WTC11 (cell line): ENCODE results near the gene TNK1. TPM values are rescaled to one million over a fixed set of nuclear protein-coding genes. Genes with fewer than 3 reads are reported as not detected.

ENCODE experiments used
- ATAC-seq: fragments of 200-7000 bp; cut with Tn5 transposase; 2 replicates; pipeline ENCODE4 v1.10.0; 2021; ENCODE audit warnings: mild to moderate bottlenecking, moderate library complexity
- CTCF ChIA-PET: fragments of 300-600 bp; sonication (Branson Sonifier 250); formaldehyde crosslinking; loops from one replicate; lab custom pipeline; 2021; ENCODE audit warnings: antibody characterized with exemption; lab: Charles Lee
- POLR2A ChIA-PET: fragments of 350-600 bp; sonication (Branson Sonifier 250); formaldehyde crosslinking; loops from one replicate; lab custom pipeline; 2021; ENCODE audit warnings: antibody characterized with exemption; lab: Charles Lee
- DNase-seq: peaks from one replicate; pipeline ENCODE4 v3.0.0; 2021; ENCODE audit warnings: low spot score
- H3K27ac Mint-ChIP-seq: 2 replicates; pipeline ENCODE4 v1.8.0; 2021; ENCODE audit warnings: mixed read lengths
- H3K27me3 Mint-ChIP-seq: 2 replicates; pipeline ENCODE4 v1.8.0; 2021; ENCODE audit warnings: low read depth, mild to moderate bottlenecking, moderate library complexity, mixed read lengths
- H3K36me3 Mint-ChIP-seq: 2 replicates; pipeline ENCODE4 v1.8.0; 2021; ENCODE audit warnings: mixed read lengths
- H3K4me1 Mint-ChIP-seq: 2 replicates; pipeline ENCODE4 v1.8.0; 2022; ENCODE audit warnings: mixed read lengths
- H3K4me3 Mint-ChIP-seq: 2 replicates; pipeline ENCODE4 v1.8.0; 2021; ENCODE audit warnings: mild to moderate bottlenecking, moderate library complexity, mixed read lengths
- H3K9me3 Mint-ChIP-seq: 2 replicates; pipeline ENCODE4 v1.8.0; 2021; ENCODE audit warnings: mixed read lengths
- CREB1 ChIP-seq: sonication (generic); formaldehyde crosslinking; IDR thresholded peaks from 2 replicates; pipeline ENCODE4 v1.8.0; 2023; ENCODE audit warnings: mild to moderate bottlenecking, missing genetic modification reagents
- CTCF ChIP-seq: fragments of 200-600 bp; IDR thresholded peaks from 2 replicates; pipeline ENCODE4 v1.8.0; 2022; ENCODE audit warnings: antibody characterized with exemption
- E2F1 ChIP-seq: sonication (generic); formaldehyde crosslinking; IDR thresholded peaks from 2 replicates; pipeline ENCODE4 v1.8.0; 2022; ENCODE audit warnings: mild to moderate bottlenecking, missing genetic modification reagents
- ELF4 ChIP-seq: sonication (generic); formaldehyde crosslinking; IDR thresholded peaks from 2 replicates; pipeline ENCODE4 v1.8.1; 2022; ENCODE audit warnings: low read depth, mild to moderate bottlenecking, moderate library complexity, missing genetic modification reagents
- ESRRA ChIP-seq: sonication (generic); formaldehyde crosslinking; IDR thresholded peaks from 2 replicates; pipeline ENCODE4 v1.8.1; 2022; ENCODE audit warnings: mild to moderate bottlenecking, missing genetic modification reagents, borderline replicate concordance
- FOXJ3 ChIP-seq: sonication (generic); formaldehyde crosslinking; IDR thresholded peaks from 2 replicates; pipeline ENCODE4 v1.9.0; 2021; ENCODE audit warnings: missing genetic modification reagents, mild to moderate bottlenecking, borderline replicate concordance
- FOXP1 ChIP-seq: sonication (generic); formaldehyde crosslinking; IDR thresholded peaks from 2 replicates; pipeline ENCODE4 v1.8.0; 2022; ENCODE audit warnings: missing genetic modification reagents, mild to moderate bottlenecking, moderate library complexity, borderline replicate concordance
- GABPB1 ChIP-seq: sonication (generic); formaldehyde crosslinking; IDR thresholded peaks from 2 replicates; pipeline ENCODE4 v1.8.1; 2023; ENCODE audit warnings: mild to moderate bottlenecking, missing genetic modification reagents
- GTF2I ChIP-seq: fragments of 250-450 bp; sonication (Bioruptor Pico); conservative IDR thresholded peaks from 2 replicates; pipeline ENCODE4 v1.4.0; 2021; ENCODE audit warnings: mild to moderate bottlenecking
- MXD4 ChIP-seq: fragments of 250-450 bp; sonication (Bioruptor Pico); IDR thresholded peaks from 2 replicates; pipeline ENCODE4 v1.8.0; 2021; ENCODE audit warnings: mild to moderate bottlenecking, moderate library complexity, borderline replicate concordance
- NFATC4 ChIP-seq: fragments of 250-450 bp; sonication (Bioruptor Pico); IDR thresholded peaks from 2 replicates; pipeline ENCODE4 v1.9.0; 2021; ENCODE audit warnings: mild to moderate bottlenecking
- NFE2L1 ChIP-seq: sonication (generic); formaldehyde crosslinking; IDR thresholded peaks from 2 replicates; pipeline ENCODE4 v1.8.1; 2023; ENCODE audit warnings: missing genetic modification reagents
- NFYB ChIP-seq: sonication (generic); formaldehyde crosslinking; conservative IDR thresholded peaks from 2 replicates; pipeline ENCODE4 v1.8.0; 2022; ENCODE audit warnings: low read depth, missing genetic modification reagents
- NR3C1 ChIP-seq: sonication (generic); formaldehyde crosslinking; conservative IDR thresholded peaks from 2 replicates; pipeline ENCODE4 v1.8.1; 2023; ENCODE audit warnings: low read depth, mild to moderate bottlenecking, missing genetic modification reagents
- PRDM15 ChIP-seq: sonication (generic); formaldehyde crosslinking; IDR thresholded peaks from 2 replicates; pipeline ENCODE4 v1.8.0; 2022; ENCODE audit warnings: missing genetic modification reagents
- RELA ChIP-seq: sonication (generic); formaldehyde crosslinking; IDR thresholded peaks from 2 replicates; pipeline ENCODE4 v1.8.1; 2022; ENCODE audit warnings: missing genetic modification reagents, mild to moderate bottlenecking, borderline replicate concordance
- RORB ChIP-seq: fragments of 250-450 bp; sonication (Bioruptor Pico); IDR thresholded peaks from 2 replicates; pipeline ENCODE4 v1.9.0; 2021; ENCODE audit warnings: mild to moderate bottlenecking
- SMAD3 ChIP-seq: sonication (generic); formaldehyde crosslinking; IDR thresholded peaks from 2 replicates; pipeline ENCODE4 v1.8.0; 2022; ENCODE audit warnings: missing genetic modification reagents, mild to moderate bottlenecking, borderline replicate concordance
- TCF7 ChIP-seq: sonication (generic); formaldehyde crosslinking; IDR thresholded peaks from 2 replicates; pipeline ENCODE4 v1.8.0; 2022; ENCODE audit warnings: mild to moderate bottlenecking, low read depth, missing genetic modification reagents, moderate library complexity
- USF1 ChIP-seq: sonication (generic); formaldehyde crosslinking; IDR thresholded peaks from 2 replicates; pipeline ENCODE4 v1.8.0; 2022; ENCODE audit warnings: mild to moderate bottlenecking, missing genetic modification reagents
- ZNF138 ChIP-seq: sonication (generic); formaldehyde crosslinking; conservative IDR thresholded peaks from 2 replicates; pipeline ENCODE4 v1.8.1; 2022; ENCODE audit warnings: mild to moderate bottlenecking, moderate library complexity, missing genetic modification reagents
- ZNF263 ChIP-seq: sonication (generic); formaldehyde crosslinking; IDR thresholded peaks from 2 replicates; pipeline ENCODE4 v1.8.1; 2022; ENCODE audit warnings: low read depth, mild to moderate bottlenecking, moderate library complexity, missing genetic modification reagents
- ZNF281 ChIP-seq: sonication (generic); formaldehyde crosslinking; IDR thresholded peaks from 2 replicates; pipeline ENCODE4 v1.8.0; 2023; ENCODE audit warnings: mild to moderate bottlenecking, missing genetic modification reagents
- ZNF416 ChIP-seq: fragments of 250-450 bp; sonication (Bioruptor Pico); IDR thresholded peaks from 2 replicates; pipeline ENCODE4 v1.9.0; 2021; ENCODE audit warnings: mild to moderate bottlenecking, inconsistent platforms
- total RNA-seq: library from RNA; stranded (reverse); gene quantifications from 3 replicates; pipeline ENCODE4 v1.2.3, GENCODE V29; 2021

TNK1 gene
- total RNA-seq, 1 experiment from 2014 or later: 9.3 TPM

GRCh38 chr17:7423679-7424078, 42.8 kb downstream of the TNK1 start:
- Mint-ChIP-seq H3K27ac (0 out of 2 replicates have a peak overlapping the region, but pooled peaks have one; percentile 22), H3K4me3 (no peak overlapping the region), H3K4me1 (peaks cover 10% of the 10 kb centered on the region), H3K9me3 (no peaks in the 10 kb centered on the region), H3K27me3 (no peaks in the 10 kb centered on the region), H3K36me3 (no peaks in the 10 kb centered on the region)
- CTCF ChIA-PET: interaction anchor here (1.3 to 3.3 kb wide), 4 partner anchors 12 to 67 kb away, joined by 3 to 8 read pairs (median 6); partner anchors contain the start of genes PLSCR3 and TMEM102
- POLR2A ChIA-PET: interaction anchor here (0.8 to 1.1 kb wide), 3 partner anchors 10 to 71 kb away, joined by 3 to 4 read pairs (median 4); no protein-coding TSS in a partner anchor
- no peak for DNase-seq
- TF ChIP-seq ZNF263 (CRISPR knock-in tag): no peak
- no peak for TF ChIP-seq NR3C1 (CRISPR knock-in tag)
- no peak for TF ChIP-seq NFYB (CRISPR knock-in tag)
- no peak for TF ChIP-seq ZNF416 (CRISPR knock-in tag)
- TF ChIP-seq RORB (CRISPR knock-in tag): no peak
- no peak for TF ChIP-seq NFE2L1 (CRISPR knock-in tag)
- no peak for TF ChIP-seq GABPB1 (CRISPR knock-in tag)
- TF ChIP-seq SMAD3: no peak
- no peak for TF ChIP-seq FOXP1 (CRISPR knock-in tag)
- TF ChIP-seq ZNF138 (CRISPR knock-in tag): no peak
- TF ChIP-seq CTCF: no peak
- no peak for TF ChIP-seq NFATC4 (CRISPR knock-in tag)
- no peak for TF ChIP-seq ESRRA (CRISPR knock-in tag)
- TF ChIP-seq E2F1 (CRISPR knock-in tag): no peak
- TF ChIP-seq FOXJ3 (CRISPR knock-in tag): no peak
- no peak for TF ChIP-seq USF1 (CRISPR knock-in tag)
- TF ChIP-seq PRDM15 (CRISPR knock-in tag): no peak
- TF ChIP-seq GTF2I (CRISPR knock-in tag): no peak
- no peak for TF ChIP-seq TCF7 (CRISPR knock-in tag)
- TF ChIP-seq, all 79 proteins: peak for 0
- no peak for ATAC-seq

- ChIA-PET POLR2A (no interaction called here), CTCF (interaction anchor here (1.0 to 3.3 kb wide), 5 partner anchors 12 to 135 kb away, joined by 3 to 8 read pairs (median 6); partner anchors contain the start of gene PLSCR3)
- Mint-ChIP-seq H3K9me3 (no peaks in the 10 kb centered on the region), H3K4me1 (0 out of 2 replicates have a peak, but pooled peaks cover 3% of the 10 kb centered on the region), H3K36me3 (no peaks in the 10 kb centered on the region), H3K4me3 (no peak within 1 kb of the TSS), H3K27ac (no peak within 1 kb of the TSS), H3K27me3 (no peaks in the 10 kb centered on the region; the same call in 1 of the 2 replicates)
- DNase-seq: no peak
- no peak for ATAC-seq
- TF ChIP-seq CREB1 (CRISPR knock-in tag) (no peak), MXD4 (CRISPR knock-in tag) (no peak), ZNF281 (no peak), RELA (CRISPR knock-in tag) (no peak), ELF4 (CRISPR knock-in tag) (no peak)
These were observed 44.4 kb downstream of the TNK1 start, which contains the start of gene SPEM2 for GRCh38 chr17:7425316-7425715. Gene SPEM2, plus strand, starts transcription at chr17:7425616. Its CDS starts 73 bp downstream, at chr17:7425689.
